T-cell (primary cell): ENCODE measurements around the gene GPRIN1. TPM values are rescaled to one million over a fixed set of nuclear protein-coding genes. Genes with fewer than 3 reads are reported as not detected.
A peak's percentile ranks its signal among the peaks of the same experiment; 100 is the strongest.

Source experiments
- ATAC-seq, 4 experiments: fragments of 200-7000 bp in 3 of 4; fragments of 150-1000 bp in 1 of 4; cut with Tn5 transposase; replicated peaks in 1 of 4; 1 replicate in 3 of 4; 2 replicates in 1 of 4; pipeline ENCODE4 v1.10.0; 2021; ENCODE audit warnings: moderate library complexity in 3 of 4, mild to moderate bottlenecking in 2 of 4, moderate number of reproducible peaks in 1 of 4
- CTCF ChIA-PET, 2 donors: fragments of 300-600 bp; sonication (Branson Sonifier 250); formaldehyde crosslinking; loops; one replicate each; lab custom pipeline; 2022; ENCODE audit warnings: antibody characterized with exemption in 2 of 2; lab: Charles Lee
- POLR2A ChIA-PET, 2 donors: fragments of 300-600 bp; sonication (Branson Sonifier 250); formaldehyde crosslinking; loops; one replicate each; lab custom pipeline; 2022; ENCODE audit warnings: antibody characterized with exemption in 2 of 2; lab: Charles Lee
- DNase-seq, 35 experiments: peaks; one replicate each; pipeline versions ENCODE4 v3.0.0 to v3.0.0-alpha.2; 2013 to 2023
- H3K27ac ChIP-seq: one replicate; pipeline ENCODE4 v1.5.1; 2013; ENCODE audit warnings: low read length
- H3K27me3 ChIP-seq, 2 experiments: replicated peaks in 1 of 2; 1 replicate in 1 of 2; 2 replicates in 1 of 2; pipeline versions ENCODE4 v1.6.1 to v1.7.0; 2013; ENCODE audit warnings: low read length in 1 of 2, mixed read lengths in 1 of 2; ENCODE audit not compliant: control insufficient read depth in 2 of 2, insufficient read depth in 2 of 2; ENCODE audit errors: extremely low read depth in 1 of 2
- H3K36me3 ChIP-seq, 2 donors: 1 replicate in 1 of 2; 2 replicates in 1 of 2; pipeline versions ENCODE4 v1.6.1 to v1.7.0; 2013; ENCODE audit warnings: low read length in 1 of 2; ENCODE audit not compliant: control insufficient read depth in 2 of 2, insufficient read depth in 1 of 2; ENCODE audit errors: extremely low read depth in 1 of 2
- H3K4me1 ChIP-seq, 2 experiments: 1 replicate in 1 of 2; 2 replicates in 1 of 2; pipeline versions ENCODE4 v1.6.1 to v1.7.0; 2013; ENCODE audit warnings: low read length in 2 of 2, mixed read lengths in 1 of 2; ENCODE audit not compliant: insufficient read depth in 2 of 2, control insufficient read depth in 1 of 2; ENCODE audit errors: extremely low read depth in 1 of 2
- H3K4me3 ChIP-seq, 2 donors: 1 replicate in 1 of 2; 2 replicates in 1 of 2; pipeline versions ENCODE4 v1.5.1 to v1.7.0; 2013; ENCODE audit warnings: mild to moderate bottlenecking in 2 of 2, low read length in 1 of 2, moderate library complexity in 1 of 2; ENCODE audit not compliant: control insufficient read depth in 1 of 2; ENCODE audit errors: extremely low read depth in 1 of 2
- H3K9me3 ChIP-seq: 2 replicates; pipeline ENCODE4 v1.7.0; 2013
- H3K27ac Mint-ChIP-seq, 2 donors: one replicate each; pipeline ENCODE4 v1.8.0; 2020 to 2021; ENCODE audit warnings: mild to moderate bottlenecking in 2 of 2, mixed read lengths in 2 of 2
- H3K27me3 Mint-ChIP-seq, 2 donors: one replicate each; pipeline ENCODE4 v1.8.0; 2021 to 2022; ENCODE audit warnings: mixed read lengths in 2 of 2
- H3K36me3 Mint-ChIP-seq: one replicate; pipeline ENCODE4 v1.8.0; 2021; ENCODE audit warnings: mixed read lengths
- H3K4me1 Mint-ChIP-seq, 3 donors: one replicate each; pipeline ENCODE4 v1.8.0; 2020 to 2022; ENCODE audit warnings: mixed read lengths in 3 of 3, mild to moderate bottlenecking in 1 of 3
- H3K4me3 Mint-ChIP-seq, 3 donors: one replicate each; pipeline ENCODE4 v1.8.0; 2020 to 2022; ENCODE audit warnings: mild to moderate bottlenecking in 3 of 3, mixed read lengths in 3 of 3, moderate library complexity in 3 of 3
- H3K9me3 Mint-ChIP-seq, 3 donors: one replicate each; pipeline ENCODE4 v1.8.0; 2020 to 2022; ENCODE audit warnings: mixed read lengths in 3 of 3
- WGBS: methylation state at CpG from one replicate; pipeline ENCODE4 v1.1.5; 2013; ENCODE audit warnings: missing lambda C conversion rate; ENCODE audit not compliant: insufficient coverage; 5-methylcytosine and 5-hydroxymethylcytosine counted together
- total RNA-seq, 35 experiments: library from RNA in 6 of 35; stranded (reverse) in 6 of 35; fragments of 120-200 nt in 1 of 35; gene quantifications; one replicate each; pipeline versions ENCODE4 v1.2.1 to v1.2.4 and lab custom pipeline; 2013 to 2026

GPRIN1 gene
- total RNA-seq, 5 donors from 2014 or later (not counting 1 experiment from before 2014, with no cell fraction given) = 0.33 to 1.2 (median 0.64) TPM

DNA sequence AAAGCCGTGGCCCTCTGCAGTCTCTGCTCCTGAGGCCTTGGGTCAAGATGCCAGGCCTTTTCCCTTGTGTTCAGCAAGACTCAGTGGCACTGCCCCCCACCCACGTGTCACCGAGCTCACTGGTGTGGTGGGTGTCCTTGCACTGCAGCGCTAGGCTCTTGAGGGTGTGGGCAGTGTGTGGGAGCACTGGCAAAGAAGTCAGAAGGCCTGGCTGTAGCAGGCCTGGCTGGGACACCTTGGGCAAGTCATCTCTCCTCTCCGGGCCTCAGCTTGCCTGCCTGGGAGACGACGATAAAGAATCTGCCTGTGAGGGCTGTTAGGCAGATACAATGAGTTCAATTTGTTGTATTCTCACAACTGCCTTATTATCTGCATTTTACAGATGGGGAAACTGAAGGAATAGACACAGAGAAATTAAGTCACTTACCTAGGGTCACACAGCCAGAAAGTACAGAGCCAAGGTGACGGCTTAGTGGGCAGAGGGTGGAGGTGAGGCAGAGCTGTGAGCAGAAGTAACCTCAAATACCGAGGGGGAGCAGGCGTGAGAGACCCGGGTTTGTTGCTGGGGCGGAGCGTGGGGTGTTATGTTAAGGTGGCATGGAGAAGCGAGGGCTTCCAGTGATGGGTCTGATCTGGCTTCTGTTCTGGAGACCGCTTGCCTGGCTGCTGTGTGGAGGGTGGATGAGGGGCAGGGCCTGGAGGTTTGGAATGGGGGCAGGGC lies 38.7 kb upstream of the GPRIN1 start:
- peaks cover 11 to 74% of the 10 kb centered on the region in 2 experiments for H3K4me1 ChIP-seq
- H3K4me3 ChIP-seq = peak overlapping the region in 1 of 2 donors; percentile 47
- H3K4me3 Mint-ChIP-seq = peak overlapping the region; percentile 79 to 84 (median 83)
- no peaks in the 10 kb centered on the region for H3K9me3 ChIP-seq
- no peaks in the 10 kb centered on the region for H3K27me3 Mint-ChIP-seq
- peak in 2 of 4 experiments; percentile 9 to 21 for ATAC-seq
- no peaks in the 10 kb centered on the region for H3K9me3 Mint-ChIP-seq
- no peaks in the 10 kb centered on the region for H3K27me3 ChIP-seq
- peaks cover 66 to 71% (median 69%) of the 10 kb centered on the region in 3 donors for H3K4me1 Mint-ChIP-seq
- peak overlapping the region; percentile 91 to 93 for H3K27ac Mint-ChIP-seq
- CTCF ChIA-PET = interaction anchor here (0.6 to 1.7 kb wide), 6 partner anchors 9 to 1487 kb away, joined by 3 to 9 read pairs (median 4); partner anchors contain the start of gene RNF44 (in 1 of the 2)
- POLR2A ChIA-PET = no interaction called here
- peak in 26 of 35 experiments; percentile 17 to 64 (median 40) for DNase-seq
- peak overlapping the region; percentile 53 for H3K27ac ChIP-seq
- peaks cover 5% of the 10 kb centered on the region for H3K36me3 Mint-ChIP-seq
- peaks cover 0 to 3% of the 10 kb centered on the region in 2 donors for H3K36me3 ChIP-seq
- WGBS = 24% methylated on average over 9 of the region's 15 CpGs

DNA sequence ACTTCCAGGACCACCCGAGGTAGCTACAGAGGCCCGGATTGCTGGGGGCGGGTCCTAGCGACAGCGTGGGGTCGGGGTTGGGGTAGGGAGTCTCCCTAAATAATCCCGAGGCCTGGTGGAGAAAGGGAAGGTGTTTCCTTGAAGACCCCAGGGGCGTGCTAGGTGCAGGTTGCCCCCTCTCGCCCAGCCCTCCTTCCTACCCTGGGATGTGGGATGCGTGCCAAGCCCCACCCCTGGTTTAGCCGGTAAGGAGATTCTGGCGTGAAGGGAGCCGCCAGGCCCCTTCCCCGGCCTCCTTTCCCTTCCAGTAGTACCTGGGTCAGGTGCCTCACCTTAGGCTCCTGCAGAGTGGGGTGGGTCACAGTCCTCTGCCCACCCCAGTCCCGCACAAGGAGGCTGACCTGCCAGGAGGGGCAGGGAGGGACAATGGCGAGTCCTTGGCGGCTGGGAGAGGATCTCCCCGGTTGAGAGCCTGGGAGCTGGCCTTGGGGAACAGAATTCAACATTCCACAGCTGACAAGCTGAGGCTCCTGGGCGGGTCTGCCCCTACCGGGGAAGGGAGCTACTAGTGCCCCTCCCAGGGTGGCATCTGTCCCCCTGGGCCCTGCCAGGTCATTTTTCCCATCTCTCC lies 38.0 kb upstream of the GPRIN1 start:
- Histone ChIP-seq H3K4me3 (peak overlapping the region; percentile 45 to 47), H3K27ac (peak overlapping the region; percentile 53), H3K27me3 (no peaks in the 10 kb centered on the region), H3K36me3 (peaks cover 0 to 3% of the 10 kb centered on the region in 2 donors), H3K9me3 (no peaks in the 10 kb centered on the region), H3K4me1 (peaks cover 11 to 67% of the 10 kb centered on the region in 2 experiments)
- peaks cover 59 to 64% (median 62%) of the 10 kb centered on the region in 3 donors for H3K4me1 Mint-ChIP-seq
- POLR2A ChIA-PET = no interaction called here
- CTCF ChIA-PET = interaction anchor here (0.5 to 1.7 kb wide), 5 partner anchors 10 to 1487 kb away, joined by 3 to 15 read pairs (median 5); no protein-coding TSS in a partner anchor
- WGBS = 50% methylated on average over 11 of the region's 20 CpGs
- no peaks in the 10 kb centered on the region for H3K9me3 Mint-ChIP-seq
- DNase-seq = peak in 2 of 35 experiments; percentile 18 to 42
- H3K36me3 Mint-ChIP-seq = no peaks in the 10 kb centered on the region
- peak overlapping the region; percentile 91 to 93 for H3K27ac Mint-ChIP-seq
- ATAC-seq = no peak
- no peaks in the 10 kb centered on the region for H3K27me3 Mint-ChIP-seq
- H3K4me3 Mint-ChIP-seq = peak overlapping the region; percentile 79 to 84 (median 83)

DNA sequence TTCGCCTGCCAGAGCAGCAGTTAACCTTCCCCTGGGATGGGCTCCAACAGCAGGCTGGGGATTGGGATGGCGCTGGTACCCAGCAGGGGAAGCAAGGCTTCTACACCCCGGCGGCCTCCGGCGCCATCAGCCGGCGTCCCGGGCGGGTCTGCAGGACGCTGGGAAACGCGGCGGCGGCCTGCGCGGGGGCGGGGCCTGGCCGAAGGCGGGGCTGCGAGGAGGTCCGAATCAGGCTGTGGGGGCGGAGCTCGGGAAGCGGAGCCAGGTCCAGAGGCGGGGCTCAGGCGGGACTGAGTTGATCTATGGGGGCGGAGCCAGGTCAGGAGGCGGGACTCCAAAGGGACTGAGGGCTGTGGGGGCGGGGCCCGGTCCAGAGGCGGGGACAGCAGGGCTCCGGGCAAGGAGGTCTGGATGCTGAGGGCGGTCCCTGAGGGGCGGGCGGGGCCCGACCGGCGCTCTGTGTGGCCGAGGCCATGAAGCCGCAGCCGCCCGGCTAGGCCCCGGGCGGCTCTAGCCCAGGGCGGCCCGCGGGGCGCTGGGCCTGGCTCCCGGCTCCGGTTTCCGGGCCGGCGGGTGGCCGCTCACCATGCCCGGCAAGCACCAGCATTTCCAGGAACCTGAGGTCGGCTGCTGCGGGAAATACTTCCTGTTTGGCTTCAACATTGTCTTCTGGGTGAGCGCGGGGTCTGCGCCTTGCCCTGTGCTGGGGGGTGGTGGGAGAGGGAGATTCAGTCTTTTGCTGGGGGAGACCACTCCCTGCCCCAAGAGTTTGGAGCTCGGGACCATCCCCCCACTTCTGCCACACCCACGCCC lies 37.3 kb upstream of the GPRIN1 start, which contains the start of gene TSPAN17:
Gene TSPAN17, plus strand, starts transcription at position 455 of the 813 bp plus-strand sequence. Its CDS starts 132 bp downstream, at position 587.
- ChIA-PET CTCF (interaction anchor here (0.5 to 1.7 kb wide), 6 partner anchors 10 to 232 kb away, joined by 3 to 15 read pairs (median 3); no protein-coding TSS in a partner anchor), POLR2A (no interaction called here)
- Mint-ChIP-seq H3K4me3 (peak within 1 kb of the TSS; percentile 79 to 90 (median 83)), H3K27ac (peak within 1 kb of the TSS; percentile 93 to 95), H3K27me3 (no peaks in the 10 kb centered on the region), H3K9me3 (no peaks in the 10 kb centered on the region), H3K4me1 (peaks cover 52 to 57% (median 55%) of the 10 kb centered on the region in 3 donors), H3K36me3 (no peaks in the 10 kb centered on the region)
- Histone ChIP-seq H3K9me3 (no peaks in the 10 kb centered on the region), H3K27ac (peak within 1 kb of the TSS; percentile 53), H3K4me1 (peaks cover 7 to 60% of the 10 kb centered on the region in 2 experiments), H3K36me3 (no peaks in the 10 kb centered on the region), H3K4me3 (peak within 1 kb of the TSS; percentile 47 to 63), H3K27me3 (no peaks in the 10 kb centered on the region)
- DNase-seq (peak; percentile 73 to 100 (median 90)), ATAC-seq (peak; percentile 90 to 95 (median 93))
- WGBS = 0% methylated on average over 58 of the region's 63 CpGs

DNA sequence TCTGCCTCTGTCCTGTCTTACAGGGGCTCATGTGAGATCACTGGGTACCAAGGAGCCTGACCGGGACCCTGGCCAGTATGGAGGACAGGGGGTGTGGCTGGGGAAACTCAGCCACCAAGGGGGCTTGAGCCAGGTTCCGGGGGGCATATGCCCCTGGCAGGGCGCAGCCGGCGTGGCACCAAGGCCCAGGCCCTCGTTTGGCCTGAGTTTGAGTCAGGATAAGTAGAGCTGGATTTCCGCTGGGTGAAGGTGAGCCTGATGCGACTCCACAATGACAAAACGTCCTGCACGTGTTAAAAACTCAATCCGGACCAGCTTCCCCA lies 36.7 kb upstream of the GPRIN1 start:
- H3K9me3 Mint-ChIP-seq = no peaks in the 10 kb centered on the region
- ATAC-seq = no peak
- Histone ChIP-seq H3K4me3 (peak overlapping the region; percentile 47 to 63), H3K27me3 (no peaks in the 10 kb centered on the region), H3K27ac (peak overlapping the region; percentile 45), H3K36me3 (no peaks in the 10 kb centered on the region), H3K9me3 (no peaks in the 10 kb centered on the region), H3K4me1 (peaks cover 7 to 54% of the 10 kb centered on the region in 2 experiments)
- peak overlapping the region; percentile 79 to 90 (median 83) for H3K4me3 Mint-ChIP-seq
- ChIA-PET CTCF (interaction anchor here (0.6 to 1.3 kb wide), 5 partner anchors 10 to 199 kb away, joined by 3 to 15 read pairs (median 3); no protein-coding TSS in a partner anchor), POLR2A (no interaction called here)
- 23% methylated on average over 11 of the region's 11 CpGs for WGBS
- DNase-seq = no peak
- H3K27ac Mint-ChIP-seq = peak overlapping the region; percentile 90 to 95
- H3K4me1 Mint-ChIP-seq = peaks cover 46 to 51% (median 49%) of the 10 kb centered on the region in 3 donors
- no peaks in the 10 kb centered on the region for H3K27me3 Mint-ChIP-seq
- no peaks in the 10 kb centered on the region for H3K36me3 Mint-ChIP-seq

DNA sequence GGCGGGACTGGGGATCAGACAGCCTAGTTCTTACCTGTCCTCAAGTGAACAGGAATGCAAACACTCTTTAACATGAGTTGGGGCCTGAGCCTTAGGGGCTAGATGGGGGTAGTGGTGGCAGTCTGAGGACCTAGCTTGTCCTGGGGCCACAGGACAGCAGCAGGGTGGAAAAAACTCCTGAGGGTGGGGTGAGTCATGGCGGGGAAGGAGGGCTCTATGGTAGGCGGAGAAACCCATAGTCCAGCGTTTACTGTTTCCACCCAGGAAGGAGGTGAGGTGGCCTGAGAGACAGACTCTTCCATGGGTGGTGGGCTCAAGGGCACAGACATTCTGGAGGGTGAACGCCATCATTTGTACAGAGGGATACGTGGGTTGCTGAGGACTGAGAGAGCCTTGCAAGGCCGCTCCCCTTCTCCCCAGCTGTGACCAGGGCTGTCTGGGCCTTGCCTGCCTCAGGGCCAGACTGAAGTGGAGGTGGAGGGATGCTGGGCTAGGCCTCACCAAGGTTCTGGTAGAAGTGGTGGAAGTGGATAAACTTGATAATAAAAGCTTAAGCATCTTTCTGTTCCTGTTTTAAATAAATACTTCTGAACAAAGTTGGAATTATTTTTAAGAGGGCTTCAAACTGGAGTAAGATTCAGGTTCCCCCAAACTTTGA lies 36.2 kb upstream of the GPRIN1 start:
- no peak for ATAC-seq
- DNase-seq = no peak
- Histone ChIP-seq H3K4me1 (peaks cover 7 to 49% of the 10 kb centered on the region in 2 experiments), H3K36me3 (no peaks in the 10 kb centered on the region), H3K4me3 (peak overlapping the region; percentile 47 to 63), H3K27ac (peak overlapping the region; percentile 45), H3K9me3 (no peaks in the 10 kb centered on the region), H3K27me3 (no peaks in the 10 kb centered on the region)
- Mint-ChIP-seq H3K36me3 (no peaks in the 10 kb centered on the region), H3K27ac (peak overlapping the region; percentile 90 to 95), H3K9me3 (no peaks in the 10 kb centered on the region), H3K4me3 (peak overlapping the region; percentile 79 to 90 (median 83)), H3K27me3 (no peaks in the 10 kb centered on the region), H3K4me1 (peaks cover 42 to 47% (median 44%) of the 10 kb centered on the region in 3 donors)
- ChIA-PET POLR2A (no interaction called here), CTCF (interaction anchor here (0.6 to 1.3 kb wide), 5 partner anchors 11 to 198 kb away, joined by 3 to 15 read pairs (median 3); no protein-coding TSS in a partner anchor)
- WGBS = 100% methylated on average over 1 of the region's 7 CpGs
